GM18858 (cell line): Measurements from ENCODE around the gene GRIP1.
"Not testable (repeated sequence)": the region's sequence is repeated elsewhere in the genome, so short reads cannot be mapped to it uniquely, and the experiment has no call there.

ENCODE experiments used
- ATAC-seq: cut with Tn5 transposase; IDR thresholded peaks from one replicate; pipeline ENCODE4 v1.9.1; 2021; ENCODE audit not compliant: unreplicated experiment

The GRIP1 gene

DNA sequence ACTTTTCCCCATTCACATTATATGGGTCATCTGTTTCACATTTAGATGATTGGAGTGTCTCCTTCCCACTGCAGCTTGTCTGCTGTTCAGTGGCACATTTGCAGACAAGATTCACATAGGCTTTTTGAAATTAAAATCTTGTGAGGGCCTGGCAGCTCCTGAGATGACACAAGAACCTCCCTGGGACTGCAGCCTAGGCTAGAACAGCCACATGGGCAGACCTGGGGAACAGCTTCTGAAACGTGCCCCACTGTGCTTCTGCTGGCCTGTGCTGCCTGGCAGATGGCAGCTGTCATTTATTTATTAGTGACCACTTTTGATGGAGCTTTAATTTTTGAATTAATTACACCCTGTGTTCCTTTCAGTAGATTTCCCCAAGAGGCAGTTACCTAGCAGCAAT, 137.4 kb downstream of the GRIP1 start:
- no peak for ATAC-seq

DNA sequence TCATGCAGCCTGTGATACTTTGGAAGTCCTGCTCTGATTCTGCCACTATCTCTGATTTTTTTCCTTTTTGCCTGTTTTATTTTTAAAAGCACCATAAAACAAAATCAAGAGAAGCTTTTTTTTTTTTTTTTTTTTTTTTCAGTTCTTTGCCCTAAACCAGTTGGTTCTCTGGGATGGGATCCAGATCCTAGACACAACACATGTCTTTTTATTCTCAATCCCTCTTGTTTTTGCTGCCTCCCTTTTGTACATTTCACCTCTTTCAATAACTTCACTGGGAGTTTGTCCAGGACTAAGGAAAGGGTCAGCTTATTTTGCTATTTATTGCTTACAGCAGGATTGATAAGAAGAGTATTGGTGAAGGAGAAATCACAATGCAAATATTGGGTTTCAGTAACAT, 139.4 kb downstream of the GRIP1 start:
- ATAC-seq: no peak

DNA sequence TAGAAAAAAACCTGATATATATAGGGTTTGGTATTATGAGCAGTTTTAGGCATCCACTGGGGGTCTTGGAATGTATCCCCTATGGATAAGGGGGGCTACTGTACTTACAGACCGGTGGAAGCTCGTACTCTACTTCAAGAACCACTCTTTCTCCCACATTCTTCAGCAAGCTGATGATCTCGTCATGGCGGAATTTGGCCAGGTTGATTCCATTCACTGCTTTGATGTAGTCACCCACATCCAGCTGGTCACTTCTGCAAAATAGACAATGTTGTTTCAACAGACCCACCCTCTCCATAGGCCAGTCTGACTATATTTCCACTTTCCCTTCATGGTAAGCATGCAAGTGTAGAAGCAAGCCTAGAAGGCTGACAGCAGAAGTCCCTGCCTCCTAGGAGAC, 139.9 kb downstream of the GRIP1 start:
- ATAC-seq: no peak

DNA sequence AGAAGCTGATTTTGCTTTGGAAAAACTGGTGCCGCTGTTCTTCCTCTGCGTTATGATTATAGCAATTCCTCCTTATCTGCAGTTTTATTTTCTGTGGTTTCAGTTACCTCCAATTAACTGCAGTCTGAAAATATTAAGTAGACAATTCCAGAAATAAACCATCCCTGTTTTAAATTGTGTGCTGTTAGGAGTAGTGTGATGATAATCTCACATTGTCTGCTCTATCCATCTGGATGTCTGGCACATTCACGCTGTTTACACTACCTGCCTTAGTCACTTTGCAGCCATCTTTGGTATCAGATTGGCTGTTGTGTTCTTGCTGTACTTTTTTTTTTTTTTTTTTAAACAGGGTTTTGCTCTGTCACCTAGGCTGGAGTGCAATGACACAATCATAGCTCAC, 141.0 kb downstream of the GRIP1 start:
- ATAC-seq: no peak

DNA sequence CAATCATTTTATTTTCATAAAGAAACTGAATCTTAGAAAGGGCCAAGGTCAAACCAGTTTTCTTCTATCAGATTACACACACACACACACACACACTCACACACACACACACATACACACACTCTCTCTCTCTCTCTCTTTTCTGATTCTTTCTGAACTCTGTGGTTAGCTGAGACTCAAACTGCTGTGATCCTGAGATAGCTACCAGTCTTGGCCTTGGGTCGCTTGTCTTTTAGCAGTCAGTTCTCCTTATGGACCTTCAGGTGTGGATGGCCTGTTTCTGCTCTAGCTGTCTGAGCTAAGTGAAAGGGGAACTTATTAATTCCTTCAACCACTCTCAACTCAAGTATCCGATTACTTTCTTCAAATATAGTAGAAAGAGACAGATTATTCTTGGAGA, 145.1 kb downstream of the GRIP1 start:
- no peak for ATAC-seq

DNA sequence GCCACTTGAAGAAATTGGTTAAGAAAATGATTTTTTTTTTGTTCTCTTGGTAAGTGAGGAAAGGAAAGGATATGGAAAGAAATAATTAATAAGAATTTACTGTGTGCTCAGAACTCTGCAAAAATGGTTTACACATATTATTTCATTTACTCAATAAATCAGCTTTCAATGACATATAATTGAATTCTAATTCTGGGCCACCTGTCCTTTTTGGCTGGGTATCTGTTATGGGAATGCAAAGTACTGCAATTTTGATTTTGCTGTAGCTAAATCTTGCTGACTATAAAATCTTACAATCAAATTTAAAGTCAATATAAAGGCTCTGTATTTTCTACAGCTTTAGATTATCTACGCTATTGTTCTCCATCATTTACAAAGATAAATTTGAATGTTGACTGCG, 147.1 kb downstream of the GRIP1 start:
- no peak for ATAC-seq

DNA sequence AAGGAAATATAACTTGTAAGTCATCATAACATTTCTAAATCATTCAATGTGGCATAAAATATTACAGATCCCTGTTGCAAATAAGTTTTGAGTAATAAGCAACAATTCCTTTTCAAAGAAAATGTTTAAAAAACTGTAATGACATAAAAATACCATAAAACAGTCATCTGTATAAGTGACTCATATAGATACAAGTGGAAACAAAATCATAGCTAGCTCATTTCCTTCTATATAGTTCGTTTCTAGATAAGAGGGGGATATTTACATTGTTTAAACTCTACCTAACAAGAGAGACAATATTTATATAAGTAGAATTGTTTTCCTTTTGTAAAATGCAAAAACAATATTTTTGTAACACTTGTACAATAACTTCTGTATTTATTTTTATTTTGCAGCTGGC, 148.9 kb downstream of the GRIP1 start:
- ATAC-seq: no peak

DNA sequence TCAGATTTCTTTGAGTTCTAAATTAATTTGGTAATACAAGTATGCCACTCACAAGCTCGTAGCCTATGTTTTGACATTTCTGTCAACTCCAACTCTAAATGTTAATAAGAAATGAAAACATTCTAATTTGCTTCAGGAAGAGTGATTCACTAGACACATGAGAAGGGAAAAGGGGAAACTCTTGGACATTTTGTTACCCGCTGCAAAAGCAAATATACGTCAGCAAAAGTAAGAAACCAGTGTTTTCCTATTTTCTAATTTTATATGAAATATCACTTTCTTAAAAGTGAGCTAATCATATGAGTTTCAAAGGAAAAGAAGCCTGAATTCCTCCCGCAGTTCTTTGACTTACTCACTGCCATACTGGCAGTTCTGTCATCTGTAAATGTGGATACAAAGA, 162.3 kb downstream of the GRIP1 start:
- ATAC-seq: no peak

DNA sequence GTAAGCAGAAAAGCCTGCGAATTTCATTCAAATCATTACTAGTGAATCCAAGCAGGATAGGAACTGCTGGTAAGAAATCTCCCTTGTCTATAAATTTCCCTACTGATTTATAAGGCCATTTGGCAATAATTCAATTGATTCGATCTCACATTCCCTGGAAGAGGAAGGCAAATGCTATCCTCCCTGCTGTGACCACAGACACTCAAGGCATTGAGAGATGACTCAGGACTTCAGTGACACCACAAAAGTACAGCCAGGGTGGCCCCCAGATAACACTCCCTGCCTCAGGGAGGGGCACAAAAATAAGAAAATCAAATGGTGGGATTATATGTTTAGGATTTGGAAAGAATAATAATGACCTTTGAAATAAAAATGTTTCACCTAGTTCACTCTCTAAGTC, 162.7 kb downstream of the GRIP1 start:
- ATAC-seq: no peak

DNA sequence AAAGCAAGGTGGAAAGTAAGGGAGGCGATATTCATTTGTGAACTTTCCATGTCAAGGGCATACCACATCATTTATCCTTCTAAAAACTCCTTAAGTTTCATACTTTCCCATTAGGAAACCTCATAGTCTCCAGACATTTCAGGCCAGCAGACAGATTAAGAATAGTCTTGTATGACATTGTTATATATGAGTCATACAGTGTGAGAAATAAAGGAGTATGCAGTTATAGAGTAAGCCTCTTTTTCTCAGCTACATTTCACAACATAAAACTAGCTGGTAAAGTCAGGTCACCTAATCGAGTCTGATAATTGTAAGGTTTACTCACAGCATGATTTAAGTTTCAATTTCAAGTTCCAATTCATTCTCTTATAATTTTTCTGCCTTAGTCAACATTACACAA, 164.3 kb downstream of the GRIP1 start:
- no peak for ATAC-seq

DNA sequence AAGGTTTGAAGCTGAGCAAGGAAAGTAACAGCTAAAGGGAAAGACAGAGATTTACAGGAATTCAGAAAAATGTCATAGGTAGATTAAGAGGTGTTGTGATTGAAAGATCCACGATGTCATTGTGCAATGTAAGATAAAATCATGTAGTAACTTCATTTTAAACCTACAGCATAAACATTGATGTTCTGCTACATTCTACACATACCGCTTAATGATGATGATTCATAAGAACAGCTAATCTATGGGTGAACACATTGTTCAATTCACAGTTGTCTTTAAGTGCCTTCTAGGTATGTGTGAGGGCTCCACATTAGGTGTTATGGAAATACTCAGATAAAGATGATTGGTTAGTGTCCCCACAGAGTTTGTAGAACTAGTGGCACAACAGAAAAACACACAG, 170.9 kb downstream of the GRIP1 start:
- ATAC-seq: no peak

DNA sequence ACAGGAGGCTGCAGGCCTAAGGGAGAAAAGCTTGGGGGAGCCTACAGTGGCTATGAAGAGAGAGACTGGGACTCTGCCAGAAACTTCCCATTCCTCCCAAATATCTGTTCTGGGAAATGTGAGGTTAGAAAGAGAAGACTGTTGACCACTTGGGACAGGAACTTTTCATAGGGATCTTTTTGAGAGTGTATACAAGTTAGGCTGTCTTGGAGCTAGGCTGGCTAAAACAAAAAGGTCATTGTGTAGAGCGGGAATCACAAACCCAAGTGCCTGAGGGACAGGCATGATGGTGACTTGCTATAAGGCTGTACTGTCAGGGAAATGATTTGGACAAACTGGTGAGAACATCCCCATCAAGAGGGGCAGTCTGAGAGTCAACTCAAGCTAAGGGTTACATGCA, 175.1 kb downstream of the GRIP1 start:
- ATAC-seq: no peak

DNA sequence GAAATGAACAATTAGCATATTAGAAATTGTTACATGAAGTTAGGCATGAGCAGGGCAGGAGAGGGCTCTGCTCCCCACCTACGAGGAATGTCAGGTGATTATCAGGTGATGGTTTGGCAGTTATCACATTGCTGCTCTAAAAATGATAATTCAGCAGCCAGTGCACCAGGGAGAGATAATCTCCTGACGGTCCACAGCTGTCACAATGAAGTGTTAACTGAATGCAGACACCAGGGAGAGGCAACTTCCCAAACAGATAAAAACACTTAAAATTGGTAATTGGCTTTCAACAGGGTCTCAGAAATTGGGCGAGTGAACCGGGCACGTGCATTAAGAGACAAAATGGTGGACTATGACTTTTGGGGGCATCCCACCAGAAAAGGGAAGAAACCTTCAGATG, 176.0 kb downstream of the GRIP1 start:
- no peak for ATAC-seq

DNA sequence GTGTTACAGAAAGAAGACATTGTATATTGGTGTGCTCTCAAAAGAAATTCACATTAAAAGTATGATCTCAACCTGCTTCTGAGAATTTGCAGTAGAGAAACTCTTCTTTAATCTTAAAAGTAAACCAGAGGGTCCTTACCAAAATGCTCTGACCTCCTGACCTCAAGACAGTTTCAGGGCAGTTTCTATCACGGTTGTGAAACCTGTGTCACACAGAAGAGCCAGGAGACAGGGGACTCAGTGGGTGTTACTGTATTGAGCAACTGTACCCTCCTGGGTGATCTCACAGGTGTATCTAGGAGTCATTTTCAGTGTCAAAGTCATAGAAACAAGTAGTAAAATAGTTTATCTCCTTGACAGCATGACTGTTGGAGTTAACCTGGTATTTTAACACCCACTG, 178.0 kb downstream of the GRIP1 start:
- peak; percentile 92 for ATAC-seq

DNA sequence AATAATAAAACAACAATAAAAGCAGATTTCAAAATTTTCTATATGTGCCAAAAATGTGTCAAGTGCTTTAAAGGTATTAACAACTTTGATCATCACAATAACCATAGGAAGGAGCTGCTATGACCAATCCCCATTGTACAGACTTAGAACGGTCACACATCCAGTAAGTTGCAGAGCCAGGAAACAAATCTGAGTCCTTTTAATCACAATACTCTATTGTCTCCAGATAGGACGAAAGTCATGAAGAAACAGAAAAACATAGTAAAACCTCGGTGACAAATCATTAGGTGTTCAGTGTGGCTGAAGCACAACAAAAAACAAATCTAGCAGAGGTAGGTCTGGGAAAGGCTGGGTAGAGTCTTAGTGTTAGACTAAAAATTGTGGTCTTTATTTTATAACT, 178.8 kb downstream of the GRIP1 start:
- ATAC-seq: no peak

DNA sequence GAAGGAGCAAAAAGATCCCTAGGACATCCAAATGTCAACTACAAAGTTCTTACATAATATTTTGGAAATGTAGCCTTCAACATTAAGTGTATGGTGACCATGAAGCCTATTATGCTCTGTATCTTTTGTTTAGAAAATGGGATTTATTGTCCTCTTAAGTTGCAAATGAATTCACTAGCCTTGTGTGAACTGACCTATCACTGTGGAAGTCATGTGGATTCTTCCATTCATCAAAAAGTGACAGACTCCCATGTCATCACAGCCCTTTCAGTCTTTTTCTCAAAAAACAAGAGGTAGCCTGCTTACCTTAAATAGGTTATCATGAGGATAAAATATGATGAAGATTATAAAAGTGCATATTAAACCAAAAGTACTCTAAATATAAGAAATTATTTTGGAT, 179.9 kb downstream of the GRIP1 start:
- no peak for ATAC-seq

DNA sequence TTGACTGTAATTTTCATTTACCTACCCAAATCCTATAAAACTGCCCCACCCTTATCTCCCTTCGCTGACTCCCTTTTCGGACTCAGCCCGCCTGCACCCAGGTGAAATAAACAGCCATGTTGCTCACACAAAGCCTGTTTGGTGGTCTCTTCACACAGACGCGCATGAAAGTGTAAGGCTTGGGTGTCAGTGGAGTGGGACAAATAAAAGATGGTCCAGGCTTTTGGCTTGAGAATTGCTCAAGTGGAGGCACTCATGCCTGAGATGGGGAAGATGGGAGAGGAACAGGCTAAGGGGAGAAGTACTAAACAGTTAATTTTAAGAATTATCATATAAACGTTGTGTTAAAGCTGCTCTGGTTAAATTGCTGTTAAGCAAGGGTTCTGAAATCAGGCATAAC, 180.8 kb downstream of the GRIP1 start:
- ATAC-seq: not testable (repeated sequence)

DNA sequence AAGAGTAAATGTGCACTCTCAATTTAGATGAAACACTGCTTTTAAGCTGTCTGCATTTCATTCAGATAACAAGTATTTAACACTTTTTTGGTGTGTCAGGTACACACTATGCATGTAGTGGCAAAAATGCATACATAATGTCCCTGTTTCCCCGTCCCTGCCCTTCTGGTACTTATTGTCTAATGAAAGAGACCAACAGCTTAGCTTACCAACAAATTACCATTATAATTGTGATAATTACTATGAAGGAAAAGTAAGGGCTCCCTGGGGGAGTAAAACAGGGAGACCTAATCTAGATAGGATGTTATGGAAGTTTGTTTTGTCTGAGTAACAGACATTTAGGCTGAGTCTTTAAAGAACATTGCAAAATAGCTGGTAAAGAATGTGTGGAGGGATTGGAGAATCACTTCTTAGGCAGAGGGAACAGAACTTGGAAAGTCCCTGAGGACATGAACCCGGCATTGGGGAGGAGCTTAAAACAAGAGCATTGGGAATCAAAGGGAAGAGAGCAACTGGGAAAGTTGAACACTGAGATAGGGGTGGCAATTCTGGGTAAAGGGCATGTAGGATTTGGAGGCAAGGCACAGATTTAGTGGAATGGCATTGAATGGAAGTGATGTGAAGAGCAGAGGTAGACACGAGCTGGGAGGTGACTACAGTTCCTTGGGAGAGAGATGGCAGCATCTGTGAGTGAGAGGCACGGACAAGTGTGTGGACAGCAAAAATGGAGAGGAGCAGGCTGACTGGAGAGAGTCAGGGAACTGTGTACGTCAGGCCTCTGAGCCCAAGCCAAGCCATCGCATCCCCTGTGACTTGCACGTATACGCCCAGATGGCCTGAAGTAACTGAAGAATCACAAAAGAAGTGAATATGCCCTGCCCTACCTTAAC, 181.6 kb downstream of the GRIP1 start:
- ATAC-seq: no peak

DNA sequence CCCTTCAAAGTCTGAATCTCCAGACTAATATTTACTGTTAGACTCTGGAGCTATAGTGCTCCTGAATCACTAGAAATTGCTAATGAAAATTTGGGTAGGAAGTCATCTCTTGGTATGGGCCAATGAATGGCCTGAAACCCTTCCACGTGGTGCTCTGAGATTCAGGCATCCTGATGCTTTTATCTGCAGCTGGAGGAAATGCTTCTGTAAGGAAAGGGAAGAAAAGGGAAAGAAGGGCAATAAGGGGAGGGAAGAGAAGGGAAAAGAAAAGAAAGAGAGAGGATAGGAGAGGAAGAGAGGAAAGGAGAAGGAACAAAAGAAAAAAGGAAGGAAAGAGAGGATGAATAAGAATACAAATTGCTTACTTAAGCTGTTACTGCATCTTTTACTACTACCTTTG, 182.3 kb downstream of the GRIP1 start:
- no peak for ATAC-seq

DNA sequence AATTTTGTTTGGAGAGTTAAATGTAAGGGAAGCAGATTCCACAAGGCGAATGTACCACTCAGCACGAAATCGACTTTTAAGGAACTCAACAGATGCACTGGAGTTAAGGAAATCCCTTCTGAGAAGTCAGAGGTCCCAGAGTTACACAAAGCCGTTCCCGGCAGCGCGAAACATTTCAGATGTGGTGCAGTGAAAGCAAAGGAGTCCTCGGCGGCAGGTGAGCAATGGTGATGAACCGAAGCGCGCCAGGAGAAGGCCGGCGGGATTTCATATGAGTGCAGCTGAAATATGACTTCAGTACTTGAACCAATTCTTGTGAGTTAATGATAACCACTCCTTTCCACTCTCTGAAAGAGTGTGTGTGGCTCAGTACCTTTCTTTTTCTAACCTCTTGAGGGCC, 183.2 kb downstream of the GRIP1 start:
- ATAC-seq: no peak

DNA sequence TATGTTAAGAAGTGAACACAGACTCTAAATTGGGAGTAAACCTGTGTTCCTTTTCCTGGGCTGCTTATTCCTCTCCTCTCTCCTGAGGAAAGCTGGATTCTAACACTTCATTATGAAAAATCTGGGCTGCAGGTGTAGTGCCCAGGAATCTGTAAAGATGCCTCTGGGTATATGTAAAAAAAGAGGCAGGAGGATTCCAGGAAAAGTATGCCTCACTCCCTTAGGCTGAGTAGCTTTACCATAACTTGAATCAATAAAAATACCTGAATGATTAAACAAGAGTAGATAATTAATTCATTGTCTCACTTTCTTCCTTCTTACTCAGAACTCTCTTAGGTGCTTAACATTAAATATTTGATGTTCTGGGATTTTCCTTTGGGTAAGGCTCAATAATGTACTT, 185.1 kb downstream of the GRIP1 start:
- ATAC-seq: no peak

DNA sequence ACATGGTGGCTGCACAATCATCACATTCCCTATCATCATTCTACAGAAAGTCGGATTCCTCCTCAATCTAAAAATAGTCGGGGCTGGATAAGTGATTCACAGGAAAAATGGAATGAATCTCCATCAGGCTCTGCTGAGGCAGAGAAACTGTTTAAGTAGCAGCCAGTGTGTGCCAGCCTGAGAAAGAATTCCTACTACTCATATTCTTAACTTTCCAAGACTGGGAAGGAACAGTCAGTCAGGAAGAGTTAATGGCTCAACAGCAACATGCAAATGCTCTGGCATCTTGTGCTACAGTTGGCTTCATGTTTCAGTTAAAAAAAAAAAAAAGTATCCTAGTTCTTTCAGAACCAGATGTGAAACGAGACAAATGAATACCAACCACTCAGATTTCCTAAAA, 187.0 kb downstream of the GRIP1 start:
- no peak for ATAC-seq
